IPS-11a (cell line): Measurements from ENCODE around the gene SEMA4D.

Source experiments
- H3K4me3 ChIP-seq: one replicate; pipeline ENCODE4 v1.5.1; 2013; ENCODE audit warnings: low read depth, low read length, control low read depth

Gene SEMA4D

GRCh38 chr9:89529243-89530035 is 31.5 kb upstream of the SEMA4D start:
- no peak overlapping the region for H3K4me3 ChIP-seq

GRCh38 chr9:89528540-89528939 is 30.6 kb upstream of the SEMA4D start:
- H3K4me3 ChIP-seq, result no peak overlapping the region

- no peak overlapping the region for H3K4me3 ChIP-seq
Measured at GRCh38 chr9:89528131-89528530, 30.2 kb upstream of the SEMA4D start.

GRCh38 chr9:89527084-89527483 is 29.2 kb upstream of the SEMA4D start:
- no peak overlapping the region for H3K4me3 ChIP-seq

GRCh38 chr9:89526667-89527066 is 28.8 kb upstream of the SEMA4D start:
- no peak overlapping the region for H3K4me3 ChIP-seq

GRCh38 chr9:89525446-89526374 is 27.8 kb upstream of the SEMA4D start:
- H3K4me3 ChIP-seq, result no peak overlapping the region

- H3K4me3 ChIP-seq, result no peak overlapping the region
Measured at GRCh38 chr9:89524963-89525362, 27.1 kb upstream of the SEMA4D start.

- no peak overlapping the region for H3K4me3 ChIP-seq
Measured at GRCh38 chr9:89523948-89524347, 26.0 kb upstream of the SEMA4D start.

- no peak overlapping the region for H3K4me3 ChIP-seq
Measured at GRCh38 chr9:89522959-89523285, 25.0 kb upstream of the SEMA4D start.

GRCh38 chr9:89522261-89522958 is 24.5 kb upstream of the SEMA4D start:
- no peak overlapping the region for H3K4me3 ChIP-seq

GRCh38 chr9:89519366-89519805 is 21.5 kb upstream of the SEMA4D start:
- no peak overlapping the region for H3K4me3 ChIP-seq

- H3K4me3 ChIP-seq, result no peak overlapping the region
Measured at GRCh38 chr9:89518466-89519365, 20.8 kb upstream of the SEMA4D start.

- no peak overlapping the region for H3K4me3 ChIP-seq
Measured at GRCh38 chr9:89515416-89515815, 17.5 kb upstream of the SEMA4D start.

- no peak overlapping the region for H3K4me3 ChIP-seq
Measured at GRCh38 chr9:89514956-89515355, 17.0 kb upstream of the SEMA4D start.

GRCh38 chr9:89514337-89514736 is 16.4 kb upstream of the SEMA4D start:
- H3K4me3 ChIP-seq, result no peak overlapping the region

- no peak overlapping the region for H3K4me3 ChIP-seq
Measured at GRCh38 chr9:89513837-89514236, 15.9 kb upstream of the SEMA4D start.

- H3K4me3 ChIP-seq, result no peak overlapping the region
Measured at GRCh38 chr9:89512382-89512781, 14.5 kb upstream of the SEMA4D start.

- no peak overlapping the region for H3K4me3 ChIP-seq
Measured at GRCh38 chr9:89508951-89509615, 11.2 kb upstream of the SEMA4D start.

GRCh38 chr9:89505911-89506310 is 8.0 kb upstream of the SEMA4D start:
- no peak overlapping the region for H3K4me3 ChIP-seq

GRCh38 chr9:89505048-89505447 is 7.1 kb upstream of the SEMA4D start:
- no peak overlapping the region for H3K4me3 ChIP-seq
